ENCODE data around the gene EVA1C.
"Not testable (repeated sequence)": the region's sequence is repeated elsewhere in the genome, so short reads cannot be mapped to it uniquely, and the experiment has no call there.

The EVA1C gene

DNA sequence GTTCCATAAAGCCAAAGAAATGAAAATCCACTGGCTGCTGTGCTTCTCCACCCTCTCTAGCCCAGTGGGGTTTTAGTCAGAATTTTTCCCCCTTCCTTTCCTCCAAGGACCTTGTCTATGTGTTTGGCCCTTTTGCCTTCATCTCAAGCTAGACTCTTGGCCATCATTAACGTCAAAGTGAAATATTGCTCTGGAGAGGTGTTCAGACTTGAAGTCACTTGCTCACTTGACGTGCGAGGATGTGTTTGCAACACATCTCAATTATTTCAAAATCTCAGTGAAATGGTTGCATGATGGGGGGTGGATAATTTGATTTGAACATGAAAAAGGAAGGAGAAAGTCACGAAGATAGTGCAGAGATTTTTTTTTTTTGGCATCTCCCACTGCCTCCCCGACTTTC, 13.6 kb downstream of the EVA1C start:
- DNase-seq, result no peak

- DNase-seq, result no peak
Measured at GRCh38 chr21:32426592-32427051, 14.1 kb downstream of the EVA1C start.

GRCh38 chr21:32427958-32428623, 15.6 kb downstream of the EVA1C start:
- no peak for DNase-seq

DNA sequence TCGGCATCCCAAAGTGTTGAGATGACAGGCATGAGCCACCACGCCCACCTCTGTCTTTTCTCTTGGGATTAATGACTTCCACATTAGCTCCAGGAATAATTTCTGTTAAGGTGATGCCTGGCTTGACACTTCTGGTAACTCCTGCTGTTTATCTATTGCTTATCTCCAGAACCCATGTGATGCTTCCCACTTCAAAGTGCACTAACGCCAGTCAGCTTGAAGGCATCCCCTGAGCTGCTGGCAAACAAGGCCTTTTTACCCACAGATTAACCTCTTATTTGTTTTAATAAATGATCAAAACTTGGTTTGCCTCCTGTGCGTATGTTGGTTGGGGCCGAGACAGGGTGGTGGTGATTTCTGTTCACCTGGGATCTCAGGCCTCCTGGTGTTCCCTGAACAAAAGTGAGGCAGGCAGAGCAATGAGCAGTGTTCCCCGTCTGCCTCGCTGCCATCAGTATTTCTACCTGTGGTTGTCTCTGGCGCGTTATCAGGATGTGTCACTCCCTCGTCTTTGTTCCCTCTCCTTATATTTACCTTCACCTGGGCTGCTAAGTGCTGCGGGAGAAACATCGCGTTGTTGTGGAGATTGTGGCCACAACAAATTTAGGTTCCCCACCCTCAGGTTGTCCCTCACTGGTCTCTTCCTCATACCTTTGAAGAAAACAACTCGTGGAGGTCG, 20.6 kb downstream of the EVA1C start:
- DNase-seq, result not testable (repeated sequence)

- DNase-seq, result no peak
Measured at GRCh38 chr21:32437729-32438128, 25.2 kb downstream of the EVA1C start.

DNA sequence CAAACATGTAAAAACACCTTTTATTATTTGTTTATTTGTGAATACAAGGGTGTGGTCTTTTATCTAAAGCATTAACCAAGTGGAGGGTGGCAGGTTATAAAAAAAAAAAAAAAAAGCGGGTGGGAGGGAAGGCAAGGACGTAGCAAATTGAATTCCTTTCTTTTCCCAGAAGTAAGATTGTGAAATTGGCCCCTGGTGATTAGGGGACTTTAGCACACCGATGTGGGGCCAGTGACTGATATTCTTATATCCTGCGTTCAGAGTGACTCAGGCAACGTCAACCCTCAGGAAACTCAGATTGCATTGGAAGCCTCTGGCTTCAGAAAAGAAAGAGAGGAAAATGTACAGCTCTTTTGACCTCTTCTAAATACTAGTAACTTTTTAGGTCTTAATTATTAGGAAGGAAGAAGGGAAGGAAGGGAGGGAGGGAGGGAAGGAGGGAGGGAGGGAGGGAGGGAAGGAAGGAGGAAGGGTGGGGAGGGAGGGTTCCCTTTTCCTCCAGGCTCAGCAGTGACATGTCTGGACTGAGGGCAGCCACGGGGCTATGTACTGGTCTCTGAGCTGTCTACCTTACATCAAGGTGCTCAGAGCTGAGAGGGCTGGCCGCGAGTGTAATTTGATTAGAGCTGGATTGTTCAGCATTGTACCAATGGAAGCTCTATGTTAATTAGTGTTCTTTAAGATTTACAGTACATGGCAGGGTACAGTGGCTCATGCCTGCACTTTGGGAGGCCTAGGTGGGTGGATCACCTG, 30.2 kb downstream of the EVA1C start:
- DNase-seq, result no peak

- DNase-seq, result no peak
Measured at GRCh38 chr21:32445101-32445500, 32.6 kb downstream of the EVA1C start.

DNA sequence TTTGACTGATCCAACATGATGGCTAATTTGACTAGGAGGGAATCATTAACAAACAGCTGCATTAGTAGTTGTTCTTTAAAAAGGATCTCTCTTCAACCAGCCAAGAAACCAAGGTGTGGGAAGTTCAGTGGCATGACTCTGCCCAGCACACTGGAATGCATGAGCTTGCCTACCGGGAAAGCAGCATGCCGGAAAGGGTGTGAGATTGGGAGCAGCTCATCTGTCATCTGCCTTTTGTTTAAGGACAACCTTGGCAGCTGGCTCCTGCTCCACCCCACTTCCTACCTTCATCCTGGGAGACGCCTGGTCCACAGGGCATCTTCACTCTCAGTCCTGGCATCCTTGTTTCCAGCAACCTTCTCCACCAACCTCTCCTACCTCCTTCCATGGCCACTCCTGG, 33.9 kb downstream of the EVA1C start:
- DNase-seq, result not testable (repeated sequence)

DNA sequence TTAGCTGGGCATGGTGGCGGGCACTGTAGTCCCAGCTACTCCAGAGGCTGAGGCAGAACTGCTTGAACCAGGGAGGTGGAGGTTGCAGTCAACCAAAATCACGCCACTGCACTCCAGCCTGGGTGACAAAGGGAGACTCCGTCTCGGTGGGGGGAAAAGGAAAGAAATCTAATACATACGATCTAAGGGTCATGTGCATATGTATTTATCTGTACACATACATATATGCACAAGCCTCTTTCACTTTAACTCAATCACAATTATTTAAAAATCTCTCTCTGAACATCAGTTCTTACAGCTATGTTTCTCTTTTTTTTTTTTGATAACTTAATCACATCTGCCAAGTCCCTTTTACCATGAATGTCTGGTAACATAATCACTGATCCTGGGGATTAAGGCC, 34.7 kb downstream of the EVA1C start:
- DNase-seq, result no peak

DNA sequence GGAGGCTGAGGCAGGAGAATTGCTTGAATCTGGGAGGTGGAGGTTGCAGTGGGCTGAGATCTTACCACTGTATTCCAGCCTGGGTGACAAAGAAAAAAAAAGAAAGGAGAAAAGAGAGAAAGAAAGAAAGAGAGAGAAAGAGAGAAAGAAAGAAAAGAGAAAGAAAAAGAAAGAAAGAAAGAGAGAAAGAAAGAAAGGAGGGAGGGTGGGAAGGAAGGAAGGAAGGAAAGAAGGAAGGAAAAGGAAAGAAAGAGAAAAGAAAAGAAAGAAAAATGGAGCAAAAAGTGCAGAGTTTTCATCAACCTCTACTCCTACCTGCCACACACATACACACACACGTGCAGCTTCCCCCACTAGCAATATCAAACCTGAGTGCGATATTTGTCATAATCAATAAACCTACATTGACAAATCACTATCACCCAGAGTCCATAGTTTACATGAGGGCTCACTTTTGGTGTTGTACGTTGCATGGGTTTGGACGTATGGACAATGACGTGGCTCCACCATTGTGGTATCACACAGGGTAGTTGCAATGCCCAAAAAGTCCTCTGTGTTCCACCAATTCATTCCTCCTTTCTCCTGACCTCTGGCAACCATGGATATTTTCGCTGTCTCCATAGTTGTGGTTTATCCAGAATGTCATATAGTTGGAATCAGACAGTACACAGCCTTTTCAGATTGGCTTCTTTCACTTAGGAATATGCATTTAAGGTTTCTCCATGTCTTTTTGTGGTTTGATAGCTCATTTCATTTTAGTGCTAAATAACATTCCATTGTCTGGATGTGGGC, 36.5 kb downstream of the EVA1C start:
- DNase-seq, result no peak

GRCh38 chr21:32450881-32451701, 38.6 kb downstream of the EVA1C start:
- DNase-seq, result not testable (repeated sequence)

GRCh38 chr21:32452191-32452590, 39.7 kb downstream of the EVA1C start:
- not testable (repeated sequence) for DNase-seq

DNA sequence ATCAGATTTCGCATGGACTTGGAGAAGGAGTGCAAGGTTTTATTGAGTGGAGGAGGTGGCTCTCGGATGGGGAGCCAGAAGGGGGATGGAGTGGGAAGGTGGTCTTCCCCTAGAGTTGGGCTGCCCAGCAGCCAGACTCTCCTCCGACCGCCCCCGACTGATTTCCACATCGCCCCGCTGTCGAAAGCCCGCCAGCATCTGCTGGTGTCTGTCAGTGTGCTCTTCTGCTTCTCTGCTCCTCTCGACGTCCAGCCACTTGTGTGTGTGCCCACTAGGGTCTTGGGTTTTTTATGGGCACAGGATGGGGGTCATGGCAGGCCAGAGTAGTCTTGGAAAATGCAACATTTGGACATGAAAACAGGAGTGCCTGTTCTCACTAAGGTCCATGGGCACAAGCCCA, 40.1 kb downstream of the EVA1C start:
- no peak for DNase-seq

GRCh38 chr21:32455548-32455947, 43.0 kb downstream of the EVA1C start:
- no peak for DNase-seq

DNA sequence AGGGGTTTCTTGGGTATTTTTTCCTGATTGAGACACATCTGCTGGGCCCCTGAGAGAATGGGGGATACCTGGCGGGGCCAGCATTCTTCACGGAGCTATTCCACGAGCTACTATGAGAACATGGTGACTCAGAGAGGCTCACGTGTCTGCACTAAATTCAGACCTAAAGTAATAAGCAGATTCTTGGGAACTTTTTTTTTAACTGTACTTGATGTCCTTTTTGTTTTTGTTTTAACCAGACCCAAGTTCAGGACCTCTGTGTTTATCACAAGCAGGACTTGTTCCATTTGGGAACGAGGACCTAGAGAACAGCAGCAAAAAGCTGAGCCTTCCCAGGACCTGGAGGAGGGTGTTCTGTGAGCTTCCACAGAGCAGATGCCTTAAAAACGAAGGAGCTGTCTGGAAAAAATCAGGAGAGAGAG, 44.0 kb downstream of the EVA1C start:
- DNase-seq, result peak; percentile 59

DNA sequence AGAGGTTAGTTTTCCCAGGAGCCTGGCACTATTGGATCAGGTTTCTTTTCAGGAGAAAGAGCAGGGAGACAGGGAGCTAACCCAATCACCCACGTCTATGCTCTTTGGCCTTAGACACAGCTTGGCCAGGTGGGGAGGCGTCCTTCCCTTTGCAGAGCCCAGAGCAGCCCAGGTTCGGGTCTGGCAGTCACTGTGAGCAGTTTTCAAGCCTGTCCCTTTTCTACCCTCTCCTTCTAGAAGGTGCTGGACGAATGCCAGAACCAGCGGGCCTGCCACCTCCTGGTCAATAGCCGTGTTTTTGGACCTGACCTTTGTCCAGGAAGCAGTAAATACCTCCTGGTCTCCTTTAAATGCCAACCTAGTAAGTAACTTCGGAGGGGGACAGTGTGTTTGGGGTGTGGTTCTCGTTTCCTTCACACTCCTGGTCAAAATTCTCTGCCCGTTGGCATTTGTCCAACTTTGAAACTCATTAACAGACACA, 44.9 kb downstream of the EVA1C start:
- no peak for DNase-seq

- DNase-seq, result no peak
Measured at GRCh38 chr21:32457962-32458361, 45.5 kb downstream of the EVA1C start.

- DNase-seq, result no peak
Measured at GRCh38 chr21:32459972-32460371, 47.5 kb downstream of the EVA1C start.

- DNase-seq, result no peak
Measured at GRCh38 chr21:32461503-32461902, 49.0 kb downstream of the EVA1C start.

DNA sequence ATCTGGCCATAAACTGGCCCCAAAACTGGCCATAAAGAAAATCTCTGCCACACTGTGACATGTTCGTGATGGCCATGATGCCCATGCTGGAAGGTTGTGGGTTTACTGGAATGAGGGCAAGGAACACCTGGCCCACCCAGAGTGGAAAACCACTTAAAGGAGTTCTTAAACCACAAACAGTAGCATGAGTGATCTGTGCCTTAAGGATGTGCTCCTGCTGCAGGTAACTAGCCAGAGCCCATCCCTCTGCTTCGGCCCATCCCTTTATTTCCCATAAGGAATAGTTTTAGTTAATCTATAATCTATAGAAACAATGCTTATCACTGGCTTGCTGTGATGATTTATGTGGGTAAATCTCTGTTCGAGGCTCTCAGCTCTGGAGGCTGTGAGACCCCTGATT, 50.1 kb downstream of the EVA1C start:
- DNase-seq, result not testable (repeated sequence)

DNA sequence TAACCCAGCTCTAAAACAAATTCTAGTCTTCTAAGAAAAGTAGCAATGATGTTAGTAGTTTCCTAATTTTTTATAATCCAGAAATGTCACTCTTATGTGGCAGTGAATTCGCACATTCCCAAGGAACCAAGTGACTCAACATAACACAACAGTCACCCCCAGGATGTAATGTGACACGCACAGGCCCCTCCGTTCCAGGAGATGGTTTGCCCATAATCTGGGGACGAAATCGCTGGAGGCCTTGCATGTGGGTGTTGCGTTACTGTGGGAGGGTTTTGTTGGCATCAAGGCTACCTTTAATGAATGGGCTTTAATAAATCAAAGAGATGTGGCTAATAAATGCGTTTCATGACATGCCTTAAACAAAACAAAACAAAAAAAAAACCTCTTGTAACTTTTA, 50.9 kb downstream of the EVA1C start:
- no peak for DNase-seq

DNA sequence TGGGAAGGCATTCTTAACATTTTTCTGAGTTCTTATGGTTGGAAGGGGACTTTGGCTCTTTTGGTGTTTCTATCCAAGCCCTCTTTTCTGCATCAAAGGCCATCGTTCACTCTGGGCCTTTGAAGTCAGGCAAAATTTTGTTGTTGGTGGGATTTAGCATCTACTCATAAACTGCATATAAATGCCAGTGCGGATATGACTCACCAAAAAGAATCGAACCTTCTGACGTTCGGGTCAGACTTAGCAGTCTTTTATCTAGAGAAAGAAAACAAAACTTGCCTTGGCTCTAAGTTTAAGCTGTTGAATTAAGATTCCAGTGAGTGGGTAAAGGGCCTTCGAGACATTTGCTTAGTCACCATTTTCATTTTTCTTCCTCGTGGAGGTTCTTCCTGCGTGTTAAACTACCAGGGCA, 51.4 kb downstream of the EVA1C start:
- DNase-seq, result peak; percentile 21
